GOT3 (cell line): Measurements from ENCODE around the gene TMPRSS3.

ENCODE experiments used
- DNase-seq: peaks from one replicate; lab custom pipeline; 2025; ENCODE audit warnings: mixed read lengths; lab: John Stamatoyannopoulos, UW

TMPRSS3 gene

DNA sequence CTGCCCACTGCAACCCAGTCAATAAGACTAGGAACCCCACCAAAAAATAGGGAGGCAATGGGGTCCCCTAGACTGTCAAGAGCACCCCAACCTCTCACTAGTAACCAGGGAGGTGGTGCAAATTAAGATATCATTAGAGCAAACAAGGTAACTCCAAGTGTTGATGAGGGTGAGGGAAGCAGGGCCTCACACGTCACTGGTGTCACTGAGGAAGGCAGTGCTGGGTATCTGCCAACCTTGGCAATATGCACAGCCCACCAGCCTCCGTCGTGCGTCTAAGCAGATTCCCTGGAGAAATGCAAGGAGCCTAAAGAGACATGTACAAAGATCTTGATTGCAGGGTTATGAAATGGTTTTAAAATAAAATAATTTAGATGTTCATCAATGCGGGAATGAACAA lies 11.6 kb upstream of the TMPRSS3 start:
- DNase-seq = no peak

DNA sequence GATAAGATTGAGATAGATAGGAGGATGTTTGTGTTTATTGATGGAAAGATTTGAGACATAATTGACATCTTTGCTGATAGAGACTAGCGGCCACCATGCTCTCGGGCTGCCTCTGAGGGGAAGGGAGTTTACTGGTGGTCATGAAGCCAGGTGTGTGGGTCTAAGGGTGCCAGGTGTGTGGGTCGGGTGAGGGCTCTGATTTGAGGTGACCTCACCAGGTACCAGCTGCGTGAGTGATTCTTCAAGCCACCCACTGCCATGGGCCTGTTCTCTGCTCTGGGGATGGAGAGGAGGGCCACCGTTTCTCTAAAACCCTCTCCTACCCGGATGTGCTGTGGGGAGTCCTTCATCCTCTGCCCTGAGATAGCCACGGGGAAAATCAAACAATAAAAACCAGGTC lies 11.0 kb upstream of the TMPRSS3 start:
- no peak for DNase-seq

DNA sequence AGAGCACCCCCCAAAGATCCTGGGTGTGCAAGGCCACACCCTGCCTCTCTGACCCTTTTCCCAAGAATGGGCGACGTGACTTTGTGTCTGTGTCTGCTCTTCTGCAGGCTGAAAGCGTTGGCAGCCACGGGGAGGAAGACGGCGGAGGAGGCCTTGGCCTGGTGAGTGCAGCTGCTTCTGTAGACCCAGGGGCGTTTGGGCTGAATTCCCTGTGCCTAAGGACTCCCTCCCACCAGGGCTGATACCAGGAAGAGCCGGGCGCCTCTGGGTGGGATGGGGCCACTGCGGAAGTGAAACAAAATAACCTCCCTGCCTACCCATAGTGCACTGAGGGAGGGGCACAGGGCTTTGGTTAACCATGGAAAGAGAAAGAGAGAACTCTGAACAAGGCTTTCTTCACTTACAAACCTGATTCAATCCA lies 10.4 kb upstream of the TMPRSS3 start:
- DNase-seq = no peak

DNA sequence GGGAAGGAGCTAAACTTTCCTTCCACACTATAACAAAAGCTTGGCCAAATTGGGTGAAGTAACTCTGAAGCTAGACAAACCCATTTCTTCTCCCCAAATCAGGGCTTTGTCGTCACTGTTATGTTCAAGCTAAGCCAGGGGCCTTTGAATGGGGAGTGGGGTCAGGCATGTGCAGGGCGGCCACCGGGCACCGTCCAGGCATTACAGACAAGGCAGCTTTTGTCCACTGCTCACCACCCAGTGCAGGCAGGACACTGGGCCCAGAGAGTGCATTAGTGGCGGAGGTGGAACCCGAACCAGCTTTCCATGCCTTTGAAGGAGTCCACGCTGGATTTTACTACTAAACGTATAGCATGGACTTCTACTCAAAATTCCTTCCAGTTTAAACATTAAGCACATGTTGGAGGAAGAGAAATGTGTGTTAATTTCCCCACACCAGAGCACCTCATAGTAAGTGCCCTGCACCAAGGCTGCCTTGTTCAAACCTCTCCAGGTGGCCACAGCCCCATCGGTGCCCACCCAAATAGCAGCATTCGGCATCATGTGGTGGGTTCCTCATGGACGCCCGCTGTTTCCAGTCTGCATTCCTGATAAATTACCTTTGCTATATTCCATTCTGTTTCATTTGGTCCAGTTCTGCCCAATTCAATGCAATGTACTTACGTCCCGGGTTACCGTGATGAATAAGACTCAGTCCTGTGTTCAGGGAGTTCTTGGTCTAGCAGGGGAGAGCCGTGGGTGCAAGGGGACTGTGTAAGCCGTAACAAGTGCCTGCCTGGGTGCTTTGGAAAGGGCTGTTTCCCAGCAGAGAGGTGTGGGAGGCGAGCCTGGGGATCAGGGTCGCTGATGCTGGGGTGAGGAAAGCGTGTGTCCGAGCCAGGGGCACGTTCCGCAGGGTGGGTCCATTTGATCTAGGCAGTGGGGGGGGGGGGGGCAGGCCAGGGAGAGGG lies 9.5 kb upstream of the TMPRSS3 start:
- no peak for DNase-seq

DNA sequence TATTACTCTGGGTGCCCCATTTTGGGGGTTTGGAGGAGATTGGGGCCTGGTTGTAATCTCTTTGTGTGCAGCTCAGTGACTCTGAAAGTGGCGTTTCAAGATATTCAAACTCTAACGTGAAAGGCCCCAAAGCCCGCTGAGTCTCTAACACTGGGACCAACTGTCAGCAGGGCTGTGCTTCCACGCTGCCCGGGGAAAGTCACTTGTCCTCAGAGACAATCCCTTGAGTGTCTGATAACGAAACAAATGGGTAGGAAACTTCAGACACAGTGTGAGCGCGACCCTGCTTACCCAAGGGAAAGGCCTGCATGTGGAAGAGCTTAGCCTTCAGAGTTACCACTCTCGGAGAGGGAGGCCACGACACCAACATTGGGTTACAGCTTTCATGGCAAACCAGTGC lies 8.7 kb upstream of the TMPRSS3 start:
- no peak for DNase-seq

DNA sequence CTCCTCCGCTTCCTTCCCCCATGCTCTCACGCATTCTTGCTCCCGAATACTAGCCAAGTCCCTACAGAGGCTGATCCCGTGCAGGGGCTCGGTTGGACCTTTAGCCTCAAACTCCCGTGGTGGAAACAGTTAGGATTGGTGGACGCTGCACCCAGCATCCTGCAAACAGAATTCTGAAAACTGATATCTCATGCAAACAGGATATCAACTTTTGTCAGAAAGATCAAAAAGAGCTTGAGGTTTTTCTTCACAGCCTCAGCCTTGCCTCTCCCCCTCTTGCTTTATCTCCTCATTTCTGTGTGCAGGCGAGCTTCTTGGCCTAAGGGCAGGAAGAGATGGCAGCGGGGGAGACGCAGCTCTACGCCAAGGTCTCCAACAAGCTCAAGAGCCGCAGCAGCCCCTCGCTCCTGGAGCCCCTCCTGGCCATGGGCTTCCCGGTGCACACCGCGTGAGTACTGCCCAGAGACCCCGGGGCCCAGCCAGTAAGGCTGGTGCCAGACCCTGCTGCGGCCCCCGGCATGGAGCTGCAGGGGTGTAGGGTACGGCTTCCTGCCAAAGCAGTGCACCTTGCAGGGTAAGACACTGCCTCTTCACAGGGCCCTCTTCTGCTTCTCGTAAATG lies 7.9 kb upstream of the TMPRSS3 start, which contains the start of gene UBASH3A:
Gene UBASH3A (plus strand): TSS at position 292 of the 621 bp plus-strand sequence. CDS start 44 bp downstream, at position 336.
- DNase-seq = no peak

DNA sequence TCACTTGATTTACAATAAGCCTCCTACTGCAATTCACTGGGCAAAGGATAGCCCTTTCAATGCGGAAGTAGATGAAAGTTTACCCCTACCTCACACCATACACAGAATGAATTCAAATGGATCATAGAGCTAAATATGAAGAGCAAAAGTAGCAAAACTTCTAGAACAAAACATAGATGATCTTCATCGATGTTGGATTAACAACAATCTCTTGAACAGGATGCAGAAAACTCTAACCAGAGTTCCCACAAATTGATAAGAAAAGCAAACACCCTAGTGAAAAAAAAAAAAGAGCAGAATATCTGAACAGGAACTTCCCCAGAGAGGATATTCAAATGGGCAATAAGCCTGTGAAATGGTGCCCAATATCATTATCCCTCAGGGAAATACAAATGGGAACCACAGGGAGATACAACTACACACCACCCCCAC lies 6.0 kb upstream of the TMPRSS3 start:
- DNase-seq = no peak

DNA sequence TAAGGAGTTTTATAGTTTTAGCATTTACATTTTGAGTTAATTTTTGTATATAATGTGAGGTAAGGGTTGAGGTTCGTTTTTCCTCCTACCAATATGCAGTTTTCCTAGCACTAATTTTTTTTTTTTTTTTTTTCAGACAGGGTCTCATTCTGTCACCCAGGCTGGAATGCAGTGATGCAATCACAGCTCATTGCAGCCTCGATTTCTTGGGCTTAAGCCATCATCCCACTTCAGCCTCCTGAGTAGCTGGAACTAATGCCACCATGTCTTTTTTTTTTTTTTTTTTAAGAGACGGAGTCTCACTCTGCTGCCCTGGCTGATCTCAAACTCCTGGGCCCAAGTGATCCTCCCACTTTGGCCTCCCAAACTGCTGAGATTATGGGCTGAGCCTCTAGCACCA lies 5.3 kb upstream of the TMPRSS3 start:
- DNase-seq = no peak

DNA sequence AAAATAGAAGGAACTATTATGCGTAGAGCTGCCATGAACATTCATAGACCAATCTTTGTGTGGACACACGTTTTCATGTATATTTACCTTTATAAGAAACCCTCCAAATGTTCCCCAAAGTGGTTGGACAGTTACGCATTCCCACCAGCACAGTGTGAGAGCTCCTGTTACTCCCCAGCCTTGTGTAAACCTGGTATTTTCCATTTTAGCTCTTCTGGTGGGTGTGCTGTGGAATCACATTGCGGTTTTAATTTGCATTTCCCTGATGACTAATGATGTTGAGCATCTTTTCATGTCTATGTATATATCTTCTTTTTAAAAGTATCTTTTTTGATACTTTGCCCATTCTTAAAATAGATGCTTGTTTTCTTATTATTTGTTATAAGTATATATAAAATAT lies 4.7 kb upstream of the TMPRSS3 start:
- no peak for DNase-seq

DNA sequence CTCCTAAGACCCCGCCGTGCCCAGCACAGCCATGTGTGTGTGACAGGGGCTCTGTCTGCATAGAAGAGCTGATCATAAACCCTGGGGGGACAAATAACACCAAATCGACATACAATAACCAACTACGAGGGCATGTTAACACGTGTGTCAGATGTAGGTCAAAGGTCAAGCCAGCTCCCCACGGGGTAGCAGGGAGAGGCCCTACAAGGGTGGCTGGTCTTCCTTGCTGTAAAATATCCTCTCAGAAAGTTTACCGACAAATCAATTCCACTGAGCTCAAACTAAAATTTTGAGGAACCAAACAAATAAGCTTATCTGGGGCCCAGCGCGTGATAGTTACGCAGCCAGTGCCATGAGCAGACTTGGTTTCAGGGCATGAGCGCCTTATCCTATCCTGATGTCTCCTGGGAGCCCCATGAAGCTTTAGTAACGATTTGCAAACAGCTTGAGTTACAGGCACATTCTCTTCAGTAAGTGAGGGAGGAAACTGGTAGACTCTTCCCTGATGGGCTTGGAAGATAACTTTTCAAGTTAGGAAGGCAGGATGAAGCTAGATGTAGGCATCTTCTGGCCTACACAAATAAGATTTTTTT lies 2.7 kb upstream of the TMPRSS3 start:
- DNase-seq = no peak

DNA sequence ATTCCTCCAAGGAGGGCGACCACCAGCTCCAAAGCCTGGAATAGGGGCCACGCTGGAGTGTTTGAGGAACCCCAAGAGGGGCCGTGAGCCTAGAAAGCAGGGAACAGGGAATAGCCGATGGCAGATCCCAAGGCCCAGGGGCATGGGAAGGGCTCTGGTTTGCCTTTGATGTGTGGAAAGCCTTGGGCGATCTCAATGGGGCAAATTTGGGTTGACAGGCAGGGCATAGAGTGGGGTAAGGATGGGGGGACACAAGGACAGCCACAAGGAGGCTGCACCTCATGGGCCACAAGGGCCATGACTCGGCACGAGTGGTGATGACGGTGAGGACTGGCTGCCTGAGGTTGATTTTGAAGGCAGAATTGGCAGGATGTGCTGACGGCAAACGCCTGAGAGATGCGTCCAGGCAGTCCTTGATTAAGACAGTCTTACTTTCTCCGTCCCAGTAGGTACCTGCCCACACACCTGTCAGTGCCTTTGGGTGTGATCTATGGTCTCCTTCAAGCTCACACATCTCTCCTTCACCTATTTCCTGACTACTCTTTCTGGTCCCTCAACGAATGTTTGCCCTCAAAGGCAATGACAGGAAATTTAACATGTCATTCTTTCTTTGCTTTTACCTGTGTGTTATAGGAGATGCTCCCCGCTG lies 2.0 kb upstream of the TMPRSS3 start:
- DNase-seq = no peak

DNA sequence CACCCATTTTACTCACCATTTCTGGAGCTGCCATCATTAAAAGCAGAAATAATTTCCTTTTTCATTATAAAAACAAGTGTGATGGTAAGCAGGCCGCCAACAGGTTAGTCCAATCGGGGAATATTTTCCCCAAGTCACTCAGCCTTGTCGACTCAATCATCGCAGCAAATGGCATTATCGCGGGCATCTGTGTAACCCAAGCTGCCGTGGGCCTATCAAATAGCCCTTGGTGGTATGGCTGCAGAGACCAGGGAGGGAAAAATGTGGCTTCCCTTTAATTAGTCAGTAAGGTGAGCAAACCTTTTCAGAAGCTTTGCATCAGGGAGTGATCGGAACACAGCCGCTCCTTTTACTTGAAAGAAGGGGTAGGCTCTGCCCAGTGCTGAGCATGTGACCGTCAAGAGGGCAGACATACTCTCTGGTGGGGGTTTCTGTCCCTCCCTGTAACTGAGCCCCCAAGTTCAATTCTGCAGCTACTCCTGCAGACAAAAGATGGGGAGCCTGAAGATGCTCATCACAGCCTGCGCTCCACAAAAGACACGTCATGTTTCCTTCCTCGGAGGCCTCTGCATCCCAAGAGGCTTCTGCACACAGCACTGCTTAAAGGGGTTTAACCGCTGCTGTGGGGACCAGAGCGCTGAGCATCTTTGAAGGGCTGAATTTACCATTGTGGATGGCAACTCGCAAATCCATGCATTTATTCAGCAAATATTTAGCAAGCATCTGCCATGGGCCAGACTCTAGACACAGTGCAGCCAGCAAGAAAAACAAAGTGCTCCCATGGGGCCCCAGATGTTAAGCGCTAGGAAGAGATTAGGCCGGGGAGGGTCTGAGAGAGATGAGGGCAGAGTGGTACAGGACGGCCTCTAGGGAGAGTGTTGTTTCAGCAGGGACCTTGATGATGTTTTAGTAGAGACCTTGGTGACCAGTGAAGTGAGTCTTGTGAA lies 1.2 kb upstream of the TMPRSS3 start:
- DNase-seq = no peak

DNA sequence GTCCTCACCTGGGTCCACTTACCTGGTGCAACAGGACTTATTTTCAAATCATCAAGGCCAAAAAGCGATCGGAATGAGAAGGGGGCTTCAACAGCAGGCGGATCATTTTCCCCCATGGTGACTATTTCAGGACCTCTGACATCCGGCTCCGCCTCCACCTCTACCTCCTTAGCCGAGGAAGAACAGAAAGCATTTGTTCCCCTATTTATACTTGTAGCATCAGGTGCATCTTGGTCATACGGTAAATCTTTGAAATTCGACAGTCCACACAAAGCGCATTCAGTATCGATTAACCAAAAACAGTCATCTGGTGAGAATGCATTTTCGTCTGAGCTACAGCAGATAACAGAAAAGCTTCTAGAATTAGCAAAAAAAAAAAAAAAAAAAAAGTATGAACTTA lies 550 bp downstream of the TMPRSS3 start:
- no peak for DNase-seq

DNA sequence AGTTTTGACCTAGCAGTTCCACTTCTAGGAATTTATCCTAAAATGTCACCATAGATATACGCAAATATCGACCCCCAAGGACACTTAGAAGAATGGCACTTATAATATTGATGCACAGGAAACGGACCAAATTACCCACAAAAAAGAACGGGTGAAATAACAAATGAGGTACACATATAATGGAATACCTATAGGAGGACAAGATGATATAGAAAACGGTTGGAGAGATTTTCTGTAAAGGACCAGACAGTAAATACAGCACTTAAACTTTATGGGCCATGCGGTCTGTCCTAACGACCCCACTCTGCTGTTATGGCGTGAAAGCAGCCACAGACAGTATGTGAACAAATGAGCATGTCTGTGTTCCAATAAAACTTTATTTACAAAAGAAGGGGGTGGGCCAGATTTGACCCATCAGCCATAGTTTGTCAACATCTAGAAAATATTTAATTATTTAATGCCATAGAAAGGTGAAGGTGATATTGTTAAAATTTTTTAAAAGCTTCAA lies 2.4 kb downstream of the TMPRSS3 start:
- DNase-seq = no peak

DNA sequence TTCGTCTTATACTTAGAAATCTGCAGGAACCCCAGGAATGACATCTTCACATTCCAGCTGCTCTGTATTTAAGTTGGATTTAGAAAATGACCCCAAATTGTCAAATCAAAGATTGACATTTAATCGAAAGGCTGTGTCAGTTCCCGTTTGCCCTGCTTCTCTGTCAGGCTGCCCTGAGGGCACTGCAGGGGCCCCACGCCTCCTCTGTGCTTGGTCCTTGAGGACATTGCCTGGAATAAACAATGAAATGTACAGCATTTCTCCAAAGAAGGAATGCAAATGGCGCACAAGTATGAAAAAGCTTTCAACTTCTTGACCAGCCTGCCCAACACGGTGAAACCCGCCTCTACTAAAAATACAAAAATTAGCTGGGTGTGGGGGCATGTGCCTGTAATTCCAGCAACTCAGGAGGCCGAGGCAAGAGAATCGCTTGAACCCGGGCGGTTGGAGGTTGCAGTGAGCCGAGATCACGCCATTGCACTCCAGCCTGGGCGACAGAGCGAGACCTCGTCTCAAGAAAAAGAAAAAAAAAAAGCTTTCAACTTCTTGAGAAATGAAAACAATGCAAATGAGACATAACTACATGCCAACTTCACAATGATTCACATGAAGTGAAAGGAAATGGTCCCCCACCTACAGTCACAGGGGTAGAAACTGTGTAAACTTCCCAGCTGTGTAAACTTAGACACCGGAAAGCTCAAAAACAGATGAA lies 3.0 kb downstream of the TMPRSS3 start:
- DNase-seq = no peak

DNA sequence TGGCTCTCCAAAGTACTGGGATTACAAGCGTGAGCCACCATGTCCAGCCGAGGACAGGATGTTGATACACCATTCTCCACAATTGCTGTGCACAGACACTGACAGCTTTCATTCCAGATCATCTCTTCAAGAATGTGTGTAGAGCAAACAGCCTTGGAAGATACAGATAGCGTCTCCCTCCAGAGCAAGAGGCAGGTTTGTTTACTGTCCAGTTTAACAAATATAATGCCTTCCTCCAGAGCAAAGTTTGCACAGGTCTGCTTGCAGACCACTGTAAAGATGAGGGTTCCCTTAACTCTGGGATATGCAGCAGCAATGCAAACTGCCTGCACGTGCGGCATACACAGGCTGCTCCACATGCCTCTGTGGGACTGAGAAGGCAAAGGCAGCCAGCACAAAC lies 4.6 kb downstream of the TMPRSS3 start:
- DNase-seq = no peak

DNA sequence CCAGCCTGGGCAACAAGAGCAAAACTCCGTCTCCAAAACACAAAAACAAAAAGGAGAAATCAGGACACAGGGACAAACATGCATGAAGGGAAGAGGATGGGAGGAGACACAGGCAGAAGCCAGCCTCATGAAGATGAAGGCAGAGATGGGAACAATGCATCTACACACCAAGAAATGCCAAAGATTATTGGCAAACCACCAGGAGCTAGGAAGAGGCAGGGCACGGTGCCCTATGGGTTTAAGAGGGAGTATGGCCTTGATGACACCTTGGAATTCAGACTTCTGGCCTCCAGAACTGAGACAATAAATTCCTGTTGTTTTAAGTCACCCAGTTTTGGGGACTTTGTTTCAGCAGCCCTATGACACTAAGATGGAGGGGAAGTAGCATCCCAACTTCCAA lies 5.2 kb downstream of the TMPRSS3 start:
- no peak for DNase-seq

DNA sequence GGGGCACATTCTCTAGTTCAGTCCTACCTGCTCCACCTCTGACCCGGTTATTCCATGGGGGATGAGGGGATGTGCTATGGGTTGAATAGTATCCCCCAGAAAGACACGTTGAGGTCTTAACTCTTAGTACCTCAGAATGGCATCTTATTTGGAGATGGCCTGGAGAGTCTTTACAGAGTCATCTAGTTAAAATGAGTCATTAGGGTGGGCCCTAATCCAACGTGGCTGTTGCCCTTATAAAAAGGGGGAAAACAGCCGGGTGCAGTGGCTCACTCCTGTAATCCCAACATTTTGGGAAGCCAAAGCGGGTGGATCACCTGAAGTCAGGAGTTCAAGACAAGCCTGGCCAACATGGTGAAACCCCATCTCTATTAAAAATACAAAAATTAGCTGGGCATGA lies 5.7 kb downstream of the TMPRSS3 start:
- no peak for DNase-seq

DNA sequence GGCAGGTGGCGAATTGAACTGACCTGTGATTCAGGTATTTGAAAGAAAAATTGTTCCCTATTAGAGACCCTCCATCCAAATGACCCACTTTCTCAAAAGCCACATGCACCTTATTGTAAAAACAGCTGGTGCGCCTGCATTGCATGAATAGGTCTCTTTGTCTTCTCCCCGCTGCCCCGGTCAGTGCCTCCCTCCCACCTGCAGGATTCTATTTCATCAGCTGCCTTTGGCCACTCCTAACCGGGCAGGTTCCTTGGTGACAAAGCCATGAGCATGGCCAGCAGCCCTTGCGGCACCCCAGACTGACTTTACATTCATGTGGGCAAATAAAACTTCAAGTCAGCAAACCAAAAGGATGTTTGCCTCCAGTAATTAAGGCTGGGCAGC lies 6.4 kb downstream of the TMPRSS3 start:
- no peak for DNase-seq

DNA sequence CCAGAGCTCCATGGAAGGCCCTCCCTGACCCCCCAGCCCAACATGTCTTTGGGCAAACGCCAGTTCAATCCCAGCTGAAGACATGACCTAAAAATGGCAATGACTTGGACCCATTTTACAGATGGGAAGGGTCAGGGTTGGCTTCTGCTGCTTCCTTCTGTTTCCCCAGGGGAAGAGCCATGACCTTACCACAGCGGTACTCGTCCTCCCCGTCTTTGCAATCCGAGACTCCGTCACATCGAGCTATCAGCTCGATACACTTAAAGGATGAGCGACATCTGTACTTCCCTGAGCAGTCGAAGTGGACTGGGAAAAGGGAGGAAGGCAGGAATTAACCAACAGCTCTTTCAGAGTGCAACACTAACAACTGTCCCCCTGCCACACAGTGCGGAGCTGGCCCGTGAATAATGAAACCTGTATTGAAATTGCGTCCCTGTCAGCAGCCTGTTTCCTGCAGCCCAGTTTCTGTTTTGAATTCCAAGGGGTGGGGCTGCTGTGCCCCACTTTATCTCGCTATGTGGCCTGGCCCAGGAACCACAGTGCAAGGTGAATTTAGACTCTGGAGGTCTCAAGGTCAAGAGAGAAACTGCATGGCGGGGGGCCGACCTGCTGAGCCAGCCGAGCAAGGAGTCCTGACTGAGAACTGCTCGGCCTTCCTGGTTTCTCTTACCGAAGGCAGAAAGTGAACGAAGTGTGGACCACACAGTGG lies 7.0 kb downstream of the TMPRSS3 start:
- no peak for DNase-seq
